HG02642 (cell line): ENCODE measurements around the gene TSHZ2.
"Not testable (repeated sequence)": the region's sequence is repeated elsewhere in the genome, so short reads cannot be mapped to it uniquely, and the experiment has no call there.

Experiments used
- ATAC-seq: cut with Tn5 transposase; IDR thresholded peaks from one replicate; pipeline ENCODE4 v1.9.1; 2021; ENCODE audit warnings: mild to moderate bottlenecking; ENCODE audit not compliant: unreplicated experiment, poor library complexity

Gene TSHZ2

DNA sequence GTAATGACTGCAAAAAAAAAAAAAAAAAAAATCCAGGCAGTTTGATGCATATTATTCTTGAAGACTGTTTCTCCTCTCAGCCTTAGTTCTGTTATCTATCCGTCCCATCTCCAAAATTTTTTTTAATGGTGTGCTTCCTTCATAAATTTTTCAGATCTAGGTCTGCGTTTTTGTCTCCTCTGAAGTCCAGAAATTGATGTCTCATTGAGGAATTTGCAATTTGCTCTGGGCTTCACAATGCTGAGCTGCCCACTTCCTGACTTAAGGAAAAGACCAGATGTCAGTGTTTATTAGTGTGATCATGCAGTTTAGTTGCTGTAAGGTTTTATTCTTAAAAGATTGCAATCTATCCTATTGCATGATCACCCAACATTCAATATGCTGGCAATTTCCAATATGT, 323.9 kb downstream of the TSHZ2 start:
- ATAC-seq: no peak

GRCh38 chr20:53296451-53297153, 324.4 kb downstream of the TSHZ2 start:
- no peak for ATAC-seq

- ATAC-seq: no peak
Measured at GRCh38 chr20:53297154-53297529, 325.0 kb downstream of the TSHZ2 start.

DNA sequence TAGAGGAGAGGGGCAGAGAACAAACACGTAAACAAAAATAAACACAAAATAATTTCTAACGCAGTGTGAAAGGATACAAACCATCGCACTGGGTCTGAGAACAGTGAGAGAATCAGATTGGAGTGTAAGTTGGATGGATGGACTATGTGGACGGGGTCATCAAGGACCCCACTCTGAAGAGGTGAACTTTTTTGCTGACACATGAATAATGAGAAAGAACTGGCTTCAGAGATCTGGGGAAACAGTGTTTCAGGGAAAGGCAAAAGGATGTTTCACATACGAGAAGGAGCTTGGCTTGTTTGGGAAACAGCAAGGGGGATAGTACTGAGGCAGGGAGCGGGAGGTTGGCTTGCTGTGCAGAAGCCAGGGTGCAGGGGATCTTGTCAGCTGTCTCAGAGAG, 326.1 kb downstream of the TSHZ2 start:
- no peak for ATAC-seq

DNA sequence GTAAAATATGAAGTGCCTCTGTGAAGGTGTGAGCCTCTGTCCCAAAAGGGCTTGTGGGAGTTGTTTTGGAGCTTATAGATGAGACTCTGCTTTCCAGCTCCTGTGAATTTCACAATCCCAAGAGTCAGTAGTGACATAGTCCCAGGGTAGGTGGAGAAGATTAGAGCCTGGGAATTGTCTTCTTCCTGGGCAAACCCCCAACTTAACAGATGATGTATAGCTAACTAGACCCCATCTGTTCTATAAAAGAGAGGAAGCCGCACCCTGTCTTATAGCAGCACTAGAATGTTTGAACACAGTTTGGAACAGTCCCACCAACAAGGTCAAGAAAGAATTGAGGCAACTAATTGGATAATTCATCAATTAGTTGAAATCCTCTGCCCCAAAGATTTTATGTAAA, 326.8 kb downstream of the TSHZ2 start:
- no peak for ATAC-seq

DNA sequence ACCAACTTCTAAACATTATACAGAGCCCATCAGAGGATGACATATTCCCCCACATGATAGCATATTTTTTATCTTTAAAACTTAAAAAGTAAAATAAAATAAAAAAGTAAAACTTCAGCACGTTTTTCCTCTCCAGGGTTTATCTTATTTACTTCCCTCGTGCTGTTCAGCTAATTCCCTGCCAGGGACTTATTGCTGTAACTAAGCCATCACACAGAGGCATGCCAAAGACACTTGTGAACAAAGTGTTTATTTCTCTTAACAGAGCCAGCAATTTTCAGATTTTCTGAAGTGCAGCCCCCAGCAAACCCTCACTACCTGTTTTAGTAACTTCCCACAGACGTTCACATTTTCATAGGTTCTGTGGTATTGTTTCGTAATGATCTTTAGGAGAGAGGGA, 327.7 kb downstream of the TSHZ2 start:
- no peak for ATAC-seq

DNA sequence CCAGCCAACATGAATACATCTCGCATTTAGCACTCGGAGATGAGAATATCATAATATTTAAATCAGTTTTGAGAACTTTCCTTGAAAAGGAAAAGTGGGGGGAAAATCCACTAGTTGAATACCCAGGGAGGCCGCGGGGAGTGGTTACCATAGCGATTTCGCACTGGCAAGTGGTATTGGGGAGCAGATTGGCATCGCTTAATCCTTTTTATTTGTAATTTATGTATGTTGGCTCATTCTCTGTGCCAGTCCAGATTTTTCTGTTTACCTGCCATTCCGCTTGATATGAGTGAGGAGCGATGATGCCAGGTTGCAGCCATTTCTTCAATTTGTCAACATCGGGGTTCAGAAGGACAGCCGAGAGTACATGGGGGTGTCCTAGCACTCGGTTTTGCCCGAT, 329.7 kb downstream of the TSHZ2 start:
- ATAC-seq: no peak

GRCh38 chr20:53302695-53303412, 330.7 kb downstream of the TSHZ2 start:
- no peak for ATAC-seq

DNA sequence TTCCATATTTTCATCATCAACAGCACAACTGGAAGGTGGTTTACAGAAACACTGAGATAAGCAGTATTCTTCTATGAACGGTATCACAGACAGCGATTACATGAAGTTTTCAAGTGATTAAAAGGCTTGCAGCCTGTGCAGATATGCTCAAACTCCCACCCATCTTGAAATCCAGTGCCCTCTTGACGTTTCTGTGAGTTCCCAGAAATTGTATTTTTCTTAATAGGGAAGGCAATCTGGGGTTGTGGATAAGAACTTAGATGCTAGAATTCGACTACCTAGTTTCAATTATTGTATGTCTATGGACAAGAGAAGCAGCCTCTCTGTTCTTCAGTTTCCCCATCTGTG, 331.2 kb downstream of the TSHZ2 start:
- no peak for ATAC-seq

GRCh38 chr20:53304146-53304545, 332.0 kb downstream of the TSHZ2 start:
- ATAC-seq: no peak

DNA sequence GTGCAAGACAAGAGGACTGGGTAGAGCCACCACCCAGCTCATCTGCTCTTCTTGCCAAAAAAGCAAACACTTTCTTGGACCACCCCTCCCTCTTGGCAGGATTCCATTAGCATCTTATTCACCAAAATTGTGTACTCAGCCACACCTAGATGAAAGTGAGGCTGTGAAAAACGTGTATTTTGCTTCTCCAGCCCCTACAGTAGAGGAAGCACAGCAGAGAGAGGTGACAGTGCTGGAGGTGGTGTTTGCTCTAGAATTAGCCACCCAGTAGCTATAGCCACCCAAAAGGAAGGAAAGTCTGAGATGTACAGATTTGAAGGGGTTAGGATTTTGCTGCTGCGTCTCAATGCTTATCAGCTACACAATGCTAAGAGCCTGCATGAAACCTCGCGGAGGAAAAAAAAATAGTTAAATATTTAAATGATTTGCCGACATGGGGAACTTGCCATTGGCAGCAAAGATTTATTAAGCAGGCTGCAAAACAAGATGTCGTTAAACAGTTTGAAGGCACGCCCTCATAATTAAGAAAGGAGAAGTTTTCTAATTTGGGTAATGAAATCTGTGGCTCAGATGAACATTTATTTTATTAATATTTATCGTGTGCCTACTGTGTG, 334.1 kb downstream of the TSHZ2 start:
- ATAC-seq: no peak

GRCh38 chr20:53307964-53308597, 335.9 kb downstream of the TSHZ2 start:
- ATAC-seq: no peak

DNA sequence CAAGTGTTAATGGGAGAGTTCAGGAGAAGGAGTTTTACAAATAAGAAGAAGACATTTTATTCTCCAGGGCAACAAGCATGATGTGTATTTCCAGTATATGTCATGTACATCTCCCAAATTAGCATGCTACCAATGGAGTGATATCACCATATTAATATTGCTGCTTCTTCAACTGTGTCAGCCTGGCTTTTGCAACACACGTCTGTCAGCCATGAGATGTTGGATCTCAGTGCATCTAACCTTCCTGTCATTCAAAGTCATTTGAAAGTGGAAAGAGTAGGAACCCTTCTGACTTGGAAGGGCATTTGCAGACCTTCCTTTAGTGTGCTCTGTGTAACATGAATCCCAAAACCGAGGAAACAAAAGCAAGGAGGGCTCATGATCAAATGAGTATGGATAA, 337.4 kb downstream of the TSHZ2 start:
- ATAC-seq: no peak

DNA sequence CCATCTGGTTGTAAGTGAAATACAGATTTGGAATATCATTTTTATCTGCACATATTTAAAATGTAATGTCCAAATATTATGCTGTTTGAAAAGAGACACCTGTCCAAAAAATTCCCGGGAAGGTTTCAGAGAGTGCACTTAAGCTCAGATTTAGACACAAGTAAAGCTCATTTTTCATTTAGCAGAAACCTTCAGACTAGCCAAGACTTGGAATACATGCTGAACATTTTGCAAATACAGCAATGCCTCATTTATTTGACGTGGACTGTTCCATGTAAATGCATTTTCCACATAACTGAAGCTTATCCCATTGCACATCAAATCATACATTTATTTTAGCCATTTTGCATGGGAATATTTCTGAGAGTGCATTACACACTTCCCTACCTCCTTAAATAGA, 340.8 kb downstream of the TSHZ2 start:
- ATAC-seq: no peak

- no peak for ATAC-seq
Measured at GRCh38 chr20:53316206-53316937, 344.2 kb downstream of the TSHZ2 start.

- no peak for ATAC-seq
Measured at GRCh38 chr20:53319200-53319599, 347.0 kb downstream of the TSHZ2 start.

GRCh38 chr20:53319716-53320115, 347.6 kb downstream of the TSHZ2 start:
- ATAC-seq: no peak

- no peak for ATAC-seq
Measured at GRCh38 chr20:53320701-53321100, 348.5 kb downstream of the TSHZ2 start.

- no peak for ATAC-seq
Measured at GRCh38 chr20:53321596-53321995, 349.4 kb downstream of the TSHZ2 start.

DNA sequence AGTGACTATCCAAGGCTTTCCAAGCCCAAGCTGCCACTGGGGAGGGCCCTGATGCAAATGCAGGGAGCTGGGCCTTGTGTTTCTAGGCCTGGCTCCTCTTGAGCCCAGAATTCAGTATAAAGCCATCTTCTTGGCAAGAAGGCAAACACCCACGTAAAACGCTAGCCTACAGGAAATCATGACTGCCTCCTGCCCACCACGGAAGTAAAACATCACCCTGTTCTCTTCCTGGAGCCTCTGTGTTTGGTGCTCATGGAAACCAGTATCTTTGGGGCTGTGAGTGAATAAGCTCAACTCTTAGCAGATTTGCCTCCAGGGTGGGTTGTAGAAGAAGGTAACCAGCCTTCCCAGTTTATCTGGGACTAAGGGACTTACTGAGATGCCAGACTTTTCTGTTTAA, 350.5 kb downstream of the TSHZ2 start:
- no peak for ATAC-seq

DNA sequence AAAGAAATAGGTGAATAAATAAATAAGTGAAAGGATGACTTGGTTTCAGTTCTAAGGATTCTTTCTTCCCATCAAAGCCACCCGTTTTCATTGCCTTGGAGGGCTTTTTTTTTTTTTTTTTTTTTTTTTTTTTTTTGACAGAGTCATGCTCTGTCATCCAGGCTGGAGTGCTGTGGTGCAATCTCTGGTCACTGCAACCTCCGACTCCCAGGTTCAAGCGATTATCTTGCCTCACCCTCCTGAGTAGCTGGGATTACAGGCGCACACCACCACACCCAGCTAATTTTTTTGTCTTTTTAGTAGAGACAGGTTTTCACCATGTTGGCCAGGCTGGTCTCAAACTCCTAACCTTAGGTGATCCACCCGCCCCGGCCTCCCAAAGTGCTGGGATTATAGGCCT, 351.3 kb downstream of the TSHZ2 start:
- not testable (repeated sequence) for ATAC-seq
